Stimulated activated memory B cell treated with anti-CD40 and anti-IgM and Interleukin-4, amounts not matched to agents 10 μg/mL and 1 μg/mL and 100 μg/mL, for 72 hours (primary cell): ENCODE data around the gene NR4A3.

Experiments
- ATAC-seq: fragments of 150-1000 bp; cut with Tn5 transposase; 2 replicates; pipeline ENCODE4 v1.10.0; 2021
- H3K27ac Mint-ChIP-seq: one replicate; pipeline ENCODE4 v1.8.0; 2022; ENCODE audit warnings: mild to moderate bottlenecking, mixed read lengths
- H3K27me3 Mint-ChIP-seq: one replicate; pipeline ENCODE4 v1.8.0; 2022; ENCODE audit warnings: mixed read lengths
- H3K36me3 Mint-ChIP-seq: one replicate; pipeline ENCODE4 v1.8.0; 2022; ENCODE audit warnings: mixed read lengths
- H3K4me1 Mint-ChIP-seq: one replicate; pipeline ENCODE4 v1.8.0; 2022; ENCODE audit warnings: mixed read lengths
- H3K4me3 Mint-ChIP-seq: one replicate; pipeline ENCODE4 v1.8.0; 2022; ENCODE audit warnings: mild to moderate bottlenecking, moderate library complexity, mixed read lengths
- H3K9me3 Mint-ChIP-seq: one replicate; pipeline ENCODE4 v1.8.0; 2022; ENCODE audit warnings: mixed read lengths

The NR4A3 gene

GRCh38 chr9:99870126-99870525 lies 48.4 kb downstream of the NR4A3 start:
- peaks cover under 1% of the 10 kb centered on the region for H3K9me3 Mint-ChIP-seq
- peaks cover 13% of the 10 kb centered on the region for H3K36me3 Mint-ChIP-seq
- ATAC-seq = no peak

GRCh38 chr9:99873531-99873930 lies 51.8 kb downstream of the NR4A3 start:
- peaks cover 11% of the 10 kb centered on the region for H3K4me1 Mint-ChIP-seq
- ATAC-seq = no peak
- H3K27me3 Mint-ChIP-seq = no peaks in the 10 kb centered on the region
- no peak overlapping the region for H3K4me3 Mint-ChIP-seq
- no peak overlapping the region for H3K27ac Mint-ChIP-seq
- H3K36me3 Mint-ChIP-seq = peaks cover 9% of the 10 kb centered on the region
- peaks cover 7% of the 10 kb centered on the region for H3K9me3 Mint-ChIP-seq

More at GRCh38 chr9:99870126-99870525, 48.4 kb downstream of the NR4A3 start:
- peak overlapping the region; percentile 12 for H3K27ac Mint-ChIP-seq
- H3K4me1 Mint-ChIP-seq = peaks cover 16% of the 10 kb centered on the region
- no peak overlapping the region for H3K4me3 Mint-ChIP-seq
- no peaks in the 10 kb centered on the region for H3K27me3 Mint-ChIP-seq

GRCh38 chr9:99873943-99874584 lies 52.4 kb downstream of the NR4A3 start:
- no peaks in the 10 kb centered on the region for H3K27me3 Mint-ChIP-seq
- peaks cover 9% of the 10 kb centered on the region for H3K36me3 Mint-ChIP-seq
- H3K9me3 Mint-ChIP-seq = peaks cover 7% of the 10 kb centered on the region
- peaks cover 6% of the 10 kb centered on the region for H3K4me1 Mint-ChIP-seq
- H3K27ac Mint-ChIP-seq = no peak overlapping the region
- H3K4me3 Mint-ChIP-seq = no peak overlapping the region
- no peak for ATAC-seq

GRCh38 chr9:99876190-99876589 lies 54.5 kb downstream of the NR4A3 start:
- no peak overlapping the region for H3K27ac Mint-ChIP-seq
- peak; percentile 43 for ATAC-seq

GRCh38 chr9:99878651-99879050 lies 57.0 kb downstream of the NR4A3 start:
- Mint-ChIP-seq H3K4me1 (peaks cover 5% of the 10 kb centered on the region), H3K36me3 (peaks cover 9% of the 10 kb centered on the region), H3K27ac (no peak overlapping the region), H3K9me3 (peaks cover 7% of the 10 kb centered on the region), H3K4me3 (no peak overlapping the region), H3K27me3 (no peaks in the 10 kb centered on the region)
- no peak for ATAC-seq

More at GRCh38 chr9:99876190-99876589, 54.5 kb downstream of the NR4A3 start:
- peaks cover 9% of the 10 kb centered on the region for H3K36me3 Mint-ChIP-seq
- peaks cover 7% of the 10 kb centered on the region for H3K9me3 Mint-ChIP-seq
- no peaks in the 10 kb centered on the region for H3K27me3 Mint-ChIP-seq
- H3K4me1 Mint-ChIP-seq = peaks cover 5% of the 10 kb centered on the region
- no peak overlapping the region for H3K4me3 Mint-ChIP-seq

- Mint-ChIP-seq H3K9me3 (no peaks in the 10 kb centered on the region), H3K27me3 (no peaks in the 10 kb centered on the region), H3K36me3 (no peaks in the 10 kb centered on the region), H3K4me1 (no peaks in the 10 kb centered on the region), H3K27ac (no peak overlapping the region), H3K4me3 (no peak overlapping the region)
- no peak for ATAC-seq
These were observed 60.1 kb downstream of the NR4A3 start for GRCh38 chr9:99881769-99882168.

GRCh38 chr9:99885747-99886146 lies 64.1 kb downstream of the NR4A3 start:
- no peaks in the 10 kb centered on the region for H3K4me1 Mint-ChIP-seq
- H3K27ac Mint-ChIP-seq = no peak overlapping the region
- no peaks in the 10 kb centered on the region for H3K27me3 Mint-ChIP-seq
- no peaks in the 10 kb centered on the region for H3K9me3 Mint-ChIP-seq
- H3K36me3 Mint-ChIP-seq = no peaks in the 10 kb centered on the region
- no peak for ATAC-seq
- no peak overlapping the region for H3K4me3 Mint-ChIP-seq

- Mint-ChIP-seq H3K4me1 (no peaks in the 10 kb centered on the region), H3K4me3 (no peak overlapping the region), H3K27me3 (peaks cover 10% of the 10 kb centered on the region), H3K27ac (no peak overlapping the region), H3K36me3 (peaks cover 8% of the 10 kb centered on the region), H3K9me3 (no peaks in the 10 kb centered on the region)
- ATAC-seq = no peak
These were observed 67.4 kb downstream of the NR4A3 start for GRCh38 chr9:99889120-99889519.

GRCh38 chr9:99894826-99895225 lies 73.1 kb downstream of the NR4A3 start:
- Mint-ChIP-seq H3K4me3 (no peak overlapping the region), H3K4me1 (no peaks in the 10 kb centered on the region), H3K36me3 (peaks cover 8% of the 10 kb centered on the region), H3K9me3 (no peaks in the 10 kb centered on the region), H3K27me3 (peaks cover 25% of the 10 kb centered on the region), H3K27ac (no peak overlapping the region)
- ATAC-seq = no peak

GRCh38 chr9:99895510-99895909 lies 73.8 kb downstream of the NR4A3 start:
- Mint-ChIP-seq H3K4me1 (no peaks in the 10 kb centered on the region), H3K9me3 (no peaks in the 10 kb centered on the region), H3K27ac (no peak overlapping the region), H3K27me3 (peaks cover 25% of the 10 kb centered on the region), H3K36me3 (peaks cover 8% of the 10 kb centered on the region), H3K4me3 (no peak overlapping the region)
- no peak for ATAC-seq

- Mint-ChIP-seq H3K27ac (no peak overlapping the region), H3K36me3 (peaks cover 8% of the 10 kb centered on the region)
- ATAC-seq = no peak
These were observed 74.4 kb downstream of the NR4A3 start for GRCh38 chr9:99896119-99896518.

GRCh38 chr9:99903393-99903792 lies 81.7 kb downstream of the NR4A3 start:
- Mint-ChIP-seq H3K9me3 (no peaks in the 10 kb centered on the region), H3K4me3 (no peak overlapping the region), H3K36me3 (no peaks in the 10 kb centered on the region), H3K4me1 (peaks cover 24% of the 10 kb centered on the region), H3K27ac (no peak overlapping the region), H3K27me3 (no peaks in the 10 kb centered on the region)
- ATAC-seq = no peak

More at GRCh38 chr9:99896119-99896518, 74.4 kb downstream of the NR4A3 start:
- H3K4me3 Mint-ChIP-seq = no peak overlapping the region
- no peaks in the 10 kb centered on the region for H3K4me1 Mint-ChIP-seq
- no peaks in the 10 kb centered on the region for H3K9me3 Mint-ChIP-seq
- peaks cover 25% of the 10 kb centered on the region for H3K27me3 Mint-ChIP-seq

- Mint-ChIP-seq H3K4me1 (peaks cover 34% of the 10 kb centered on the region), H3K4me3 (peak overlapping the region; percentile 97), H3K27me3 (no peaks in the 10 kb centered on the region), H3K9me3 (no peaks in the 10 kb centered on the region), H3K36me3 (no peaks in the 10 kb centered on the region), H3K27ac (peak overlapping the region; percentile 99)
- no peak for ATAC-seq
These were observed 84.2 kb downstream of the NR4A3 start for GRCh38 chr9:99905833-99906402.

- ATAC-seq = peak; percentile 94
- no peaks in the 10 kb centered on the region for H3K9me3 Mint-ChIP-seq
- no peaks in the 10 kb centered on the region for H3K36me3 Mint-ChIP-seq
- peak within 1 kb of the TSS; percentile 99 for H3K27ac Mint-ChIP-seq
- peak within 1 kb of the TSS; percentile 97 for H3K4me3 Mint-ChIP-seq
- H3K27me3 Mint-ChIP-seq = no peaks in the 10 kb centered on the region
- H3K4me1 Mint-ChIP-seq = peaks cover 34% of the 10 kb centered on the region
These were observed 84.9 kb downstream of the NR4A3 start, which contains the start of gene STX17 for GRCh38 chr9:99906403-99907207. STX17 (plus strand) TSS chr9:99906654; CDS start chr9:99915240, 8,586 bp downstream.

GRCh38 chr9:99907208-99907532 lies 85.5 kb downstream of the NR4A3 start:
- H3K27ac Mint-ChIP-seq = peak overlapping the region; percentile 99
- H3K36me3 Mint-ChIP-seq = no peaks in the 10 kb centered on the region
- peaks cover 34% of the 10 kb centered on the region for H3K4me1 Mint-ChIP-seq
- no peaks in the 10 kb centered on the region for H3K9me3 Mint-ChIP-seq
- no peaks in the 10 kb centered on the region for H3K27me3 Mint-ChIP-seq
- no peak for ATAC-seq
- H3K4me3 Mint-ChIP-seq = peak overlapping the region; percentile 97
